ENCODE measurements around the gene CDON. TPM values are rescaled to one million over a fixed set of nuclear protein-coding genes. Genes with fewer than 3 reads are reported as not detected.

CDON gene
- total RNA-seq, 1 donor from 2014 or later = 7.4 TPM

DNA sequence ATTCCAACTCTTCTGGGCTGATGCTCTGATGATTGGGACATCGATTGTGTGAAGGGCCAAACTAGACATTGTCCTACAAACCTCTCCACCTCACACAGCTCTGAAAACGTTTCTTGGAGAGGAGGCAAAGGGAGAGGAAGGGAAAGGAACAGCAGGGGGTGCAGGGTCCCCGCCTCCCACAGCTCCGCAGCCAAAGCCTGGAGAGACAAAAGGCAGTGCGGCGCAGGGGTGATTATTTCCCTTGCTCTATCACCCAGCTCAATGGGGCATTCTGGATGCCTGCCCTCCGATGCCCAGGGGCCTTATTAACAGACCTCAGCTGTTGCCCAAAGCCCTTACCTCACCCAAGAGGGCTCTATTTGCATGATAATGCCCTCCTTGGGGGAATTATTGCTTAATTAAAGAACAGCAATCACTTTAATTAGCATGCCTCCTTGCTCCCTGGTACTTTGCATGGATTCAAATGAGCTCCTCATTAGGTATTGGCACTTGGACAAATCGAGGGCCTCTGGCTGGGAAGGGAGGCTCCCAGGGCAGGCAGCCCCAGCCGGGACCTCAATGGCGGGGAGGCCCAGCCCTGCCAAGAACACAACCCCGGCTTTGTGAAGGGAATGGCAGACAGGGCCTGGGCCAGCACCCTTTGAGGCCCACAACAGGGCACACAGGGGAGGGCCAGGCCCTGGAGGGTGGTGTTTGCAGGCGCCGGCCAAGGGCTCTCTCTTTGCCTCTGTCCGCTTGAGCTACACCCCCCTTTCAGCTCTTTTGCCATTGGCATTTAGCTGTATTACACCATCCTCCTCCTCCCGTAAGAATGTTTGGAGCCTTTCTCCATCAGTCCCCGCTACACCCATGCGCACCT lies 19.8 kb upstream of the CDON start:
- no peak for DNase-seq (ENCODE audit: low spot score)

DNA sequence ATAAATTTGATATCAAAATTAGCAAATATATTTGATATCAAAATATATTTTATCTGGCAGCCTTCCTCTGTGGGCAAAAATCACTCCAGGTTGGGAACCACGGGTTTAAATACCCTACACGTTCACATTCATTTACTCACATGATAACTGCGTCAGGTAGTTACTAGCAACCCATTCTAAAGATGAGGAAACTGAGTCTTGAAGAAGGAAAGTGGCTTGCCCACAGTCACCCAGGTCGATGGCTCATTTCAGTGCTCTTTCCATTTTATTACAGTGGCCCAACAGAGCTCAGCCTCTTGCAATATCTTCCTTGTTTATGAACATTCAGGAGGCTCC lies 19.2 kb upstream of the CDON start:
- no peak for DNase-seq (ENCODE audit: low spot score)

DNA sequence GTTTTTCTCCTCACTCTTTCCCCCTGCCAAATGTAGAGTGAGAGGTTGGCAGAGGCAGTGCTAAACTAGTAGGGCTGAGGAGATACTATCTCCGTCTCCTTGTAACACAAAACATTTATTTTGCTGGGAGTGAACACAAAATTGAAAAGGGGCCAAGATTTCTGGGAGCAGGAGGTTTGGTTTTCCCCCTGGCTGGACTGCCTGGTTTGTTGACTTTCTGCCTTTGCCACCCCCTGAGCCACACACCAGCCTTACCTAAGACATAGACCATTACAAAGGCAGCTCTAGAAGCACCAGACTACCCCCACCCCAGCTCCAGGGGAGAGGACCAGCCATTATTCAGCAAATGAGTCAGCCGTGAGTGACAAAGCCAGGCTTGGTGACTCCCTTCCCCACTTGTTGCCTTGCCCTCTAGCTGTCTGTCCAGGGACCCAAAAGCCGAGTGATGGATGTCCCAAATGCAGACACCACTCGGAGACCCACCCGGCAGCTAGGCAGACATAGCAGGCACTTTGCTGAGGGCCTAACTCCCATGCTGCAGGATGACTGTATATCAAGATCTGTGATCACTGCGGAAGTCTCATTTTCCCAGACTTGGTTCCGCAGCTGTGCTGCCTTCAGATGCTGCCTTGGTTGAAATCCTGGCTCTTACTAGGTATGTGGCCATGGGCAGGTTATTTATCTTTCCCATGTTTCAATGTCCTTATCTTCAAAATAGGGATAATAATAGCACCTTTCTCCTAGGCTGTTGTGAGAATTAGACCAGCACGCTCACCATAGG lies 17.7 kb upstream of the CDON start:
- DNase-seq (ENCODE audit: low spot score) = no peak

DNA sequence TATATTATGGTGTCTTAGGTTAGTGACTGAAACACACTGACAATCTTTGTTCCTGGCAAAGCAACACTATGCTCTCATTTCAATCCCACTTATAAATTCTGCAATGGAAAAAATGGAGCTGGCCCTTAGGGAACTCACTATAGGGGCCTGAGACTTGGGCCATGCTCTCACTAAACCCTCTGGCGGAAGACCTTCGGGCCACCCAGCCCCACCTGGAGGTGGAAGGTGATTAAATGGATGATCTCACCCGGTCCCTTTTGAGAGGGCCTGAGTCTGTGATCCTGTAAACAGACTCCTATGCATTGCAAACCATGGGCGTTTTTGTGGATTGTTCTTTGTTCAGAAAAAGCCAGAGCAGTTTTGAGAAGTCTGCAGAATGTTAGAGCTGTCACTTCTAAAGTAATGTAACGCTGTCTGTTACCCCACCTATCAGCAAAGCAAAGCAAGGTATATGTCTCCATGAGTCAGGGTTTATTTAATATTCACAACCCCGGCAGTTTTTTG lies 17.0 kb upstream of the CDON start:
- no peak for DNase-seq (ENCODE audit: low spot score)

DNA sequence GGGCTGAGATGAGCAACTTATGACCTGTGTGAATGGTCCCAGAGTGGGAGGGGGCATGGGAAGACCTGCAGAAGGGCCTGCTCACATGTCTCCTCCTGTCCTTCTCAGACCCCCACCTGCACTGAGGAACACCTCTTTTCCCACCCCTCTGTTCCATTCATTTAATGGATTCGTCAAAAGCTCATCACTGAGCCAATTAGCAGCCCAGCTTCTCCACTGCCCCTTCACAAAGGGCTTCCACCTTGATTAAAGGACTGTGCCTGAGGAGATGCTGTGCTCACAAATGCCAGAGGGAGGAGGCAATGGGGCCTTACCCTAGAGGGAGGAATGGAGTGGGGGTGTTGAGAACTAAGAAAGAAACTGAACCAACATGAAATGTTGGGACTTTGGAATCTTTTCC lies 14.0 kb upstream of the CDON start:
- DNase-seq (ENCODE audit: low spot score) = no peak

DNA sequence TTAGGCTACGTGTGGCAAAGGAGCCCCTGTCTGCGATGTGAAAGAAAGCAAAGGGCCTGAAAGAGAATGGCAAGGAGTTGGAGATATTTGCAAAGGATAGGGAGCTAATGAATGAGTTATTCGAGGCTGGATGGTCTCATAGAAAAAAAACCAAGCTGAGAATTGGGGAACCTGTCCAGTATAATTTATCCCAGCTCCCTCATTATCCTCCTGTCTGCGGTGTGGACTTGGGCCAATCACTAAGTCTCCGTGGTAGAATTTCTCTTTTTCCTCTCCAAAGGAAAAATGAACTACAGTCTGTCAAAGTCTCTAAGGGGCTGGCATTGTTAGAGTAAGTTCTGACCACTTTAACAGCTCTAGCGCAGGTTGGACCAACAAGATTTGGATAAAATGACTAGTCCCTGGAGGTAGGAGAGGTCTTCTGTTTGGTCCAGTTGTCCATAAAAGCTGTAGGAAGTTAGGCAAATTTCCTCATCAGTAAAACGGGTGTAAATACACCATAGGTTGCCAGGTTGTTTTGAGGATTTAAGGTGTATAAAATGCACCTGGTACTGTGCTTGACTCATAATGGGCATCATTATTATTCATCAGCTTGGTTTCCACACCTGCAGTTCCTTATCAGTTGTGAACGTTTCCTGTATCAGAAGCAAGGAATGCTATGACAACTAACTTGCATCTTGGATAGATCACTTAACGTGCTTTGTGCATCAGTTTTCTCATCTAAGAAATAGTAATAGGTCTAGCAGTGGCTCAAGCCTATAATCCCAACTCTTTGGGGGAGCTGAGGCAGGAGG lies 10.3 kb upstream of the CDON start:
- no peak for DNase-seq (ENCODE audit: low spot score)

DNA sequence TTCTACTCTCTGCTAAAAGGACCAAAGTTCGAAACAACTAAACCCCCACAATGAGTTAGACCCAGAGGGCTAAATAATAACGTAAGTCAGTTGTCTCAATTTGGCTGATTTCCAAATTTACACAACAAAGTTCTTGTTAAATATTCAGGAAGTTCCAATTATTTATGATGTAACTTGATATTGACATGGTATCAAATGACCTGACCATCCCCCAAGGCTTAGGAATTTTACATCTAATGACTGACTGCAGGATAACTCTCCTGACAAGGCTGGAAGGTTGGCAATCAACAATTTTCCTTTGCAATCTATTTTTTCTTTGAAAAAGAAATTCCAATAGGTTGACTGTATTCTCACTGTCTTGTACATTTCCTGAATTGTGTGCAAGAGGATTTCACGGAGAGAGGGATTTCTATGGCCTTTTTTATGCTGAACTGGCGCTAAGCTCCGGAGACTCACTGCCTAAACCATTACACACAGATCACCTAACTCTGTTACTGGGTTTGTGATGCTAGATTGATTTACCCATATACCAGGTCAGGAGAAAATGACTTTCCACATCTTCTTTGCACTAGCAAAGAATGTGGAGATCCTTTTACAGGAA lies 9.6 kb upstream of the CDON start:
- no peak for DNase-seq (ENCODE audit: low spot score)

DNA sequence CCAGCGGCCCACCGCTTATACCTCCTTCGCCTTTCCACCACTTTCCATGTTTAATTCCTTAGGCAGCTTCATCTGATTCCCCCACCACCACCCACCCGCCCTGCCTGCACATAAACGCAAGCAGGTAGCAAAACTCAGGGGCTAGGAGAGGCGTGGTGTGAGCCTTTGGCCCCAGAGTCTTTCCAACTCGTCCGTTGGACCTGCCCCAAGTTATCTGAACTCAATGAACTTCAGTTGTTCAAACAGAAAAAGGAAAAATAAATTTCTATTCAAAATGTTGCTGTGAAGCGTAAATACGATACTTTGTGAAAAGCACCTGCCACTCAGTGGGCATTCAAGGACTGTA lies 814 bp upstream of the CDON start:
- DNase-seq (ENCODE audit: low spot score) = no peak

DNA sequence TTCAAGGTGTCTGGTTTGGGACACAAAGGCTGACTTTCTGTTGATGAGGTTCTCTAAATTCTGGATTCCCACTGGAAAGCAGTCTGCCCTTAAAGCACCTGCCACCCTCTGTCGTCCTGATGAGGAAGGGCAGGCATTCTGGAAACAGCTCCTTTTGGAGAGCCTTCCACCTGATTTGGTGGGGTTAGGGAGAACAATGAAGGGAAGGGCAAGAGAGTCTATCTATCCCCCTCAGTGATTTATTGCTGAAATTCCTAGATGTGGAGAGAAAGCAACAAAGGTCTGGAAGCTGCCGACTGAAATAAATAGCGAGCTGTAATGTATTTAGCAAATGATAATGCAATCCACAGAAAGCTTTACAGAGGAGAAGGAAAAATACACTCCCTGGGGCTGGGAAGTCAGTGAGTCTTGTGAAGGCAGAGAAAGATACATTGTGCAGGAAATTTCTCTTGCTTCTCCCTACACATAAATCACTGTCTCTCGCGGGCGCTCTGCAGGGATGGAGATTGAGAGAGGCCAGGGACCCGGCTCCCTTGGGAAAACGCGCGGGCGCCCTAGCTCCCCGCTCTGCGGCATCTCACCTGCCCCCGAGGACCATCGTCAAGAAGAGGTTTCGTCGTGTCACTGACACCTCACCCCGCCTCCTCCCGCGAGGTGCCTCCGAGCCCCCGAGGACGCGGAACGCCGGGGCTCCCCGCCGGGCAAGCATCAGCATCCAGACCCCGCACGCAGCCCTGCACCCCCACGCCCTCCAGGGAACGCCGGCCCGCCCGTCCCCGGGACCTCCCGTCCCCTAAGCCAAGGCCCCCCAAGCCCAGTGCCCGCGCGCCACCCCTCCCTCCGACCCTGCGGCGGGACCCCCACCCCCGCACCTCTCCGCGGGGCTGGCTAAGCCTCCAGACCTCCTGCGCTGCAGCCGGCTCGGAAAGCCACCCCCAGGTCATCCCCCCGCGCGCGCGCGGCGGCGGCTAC lies 673 bp downstream of the CDON start:
- DNase-seq (ENCODE audit: low spot score) = peak; percentile 45

DNA sequence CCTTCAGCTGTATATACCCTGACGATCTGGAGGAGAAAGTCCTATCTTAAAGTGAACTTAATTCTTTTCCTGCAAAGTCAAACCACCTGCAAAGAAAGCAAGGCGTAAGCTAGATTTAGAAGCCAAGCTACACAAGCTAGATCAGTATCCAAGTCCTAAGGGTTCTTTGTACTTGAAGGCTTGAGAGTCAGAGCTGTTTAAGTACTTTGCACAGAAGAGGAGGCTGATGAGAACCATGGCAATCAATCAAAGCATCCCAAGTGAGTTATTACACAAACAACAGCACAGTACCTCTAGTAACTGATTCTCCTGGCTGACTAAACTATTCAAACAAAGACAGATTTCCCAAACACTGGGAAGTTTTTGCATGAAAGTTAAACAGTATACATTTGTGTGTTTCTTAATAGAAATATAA lies 1.9 kb downstream of the CDON start:
- no peak for DNase-seq (ENCODE audit: low spot score)

DNA sequence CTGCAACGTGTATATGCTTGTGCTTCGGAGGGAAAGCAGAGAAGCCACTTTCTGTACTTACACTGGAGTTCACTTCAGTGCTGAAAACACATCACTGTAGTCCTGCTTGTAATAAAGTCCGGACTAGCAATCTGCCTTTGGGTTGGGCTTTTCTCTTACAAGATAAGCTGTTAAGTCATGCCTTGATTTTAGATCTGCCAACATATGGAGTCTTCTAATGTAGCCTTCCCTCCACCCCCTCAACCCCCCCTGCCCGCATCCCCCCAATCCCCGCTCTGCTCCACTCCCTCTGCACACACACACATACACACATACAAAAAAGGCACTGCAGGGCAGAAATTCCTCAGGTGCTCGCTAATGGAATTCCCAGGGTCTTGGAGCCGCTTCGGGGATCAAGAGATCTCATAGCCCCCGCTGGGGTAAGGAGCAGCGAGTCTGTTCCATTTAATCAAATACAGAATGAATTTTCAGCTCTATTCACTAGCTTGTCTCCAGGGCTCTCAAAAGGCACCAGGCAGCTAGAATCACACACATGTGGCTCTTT lies 3.4 kb downstream of the CDON start:
- DNase-seq (ENCODE audit: low spot score) = no peak

DNA sequence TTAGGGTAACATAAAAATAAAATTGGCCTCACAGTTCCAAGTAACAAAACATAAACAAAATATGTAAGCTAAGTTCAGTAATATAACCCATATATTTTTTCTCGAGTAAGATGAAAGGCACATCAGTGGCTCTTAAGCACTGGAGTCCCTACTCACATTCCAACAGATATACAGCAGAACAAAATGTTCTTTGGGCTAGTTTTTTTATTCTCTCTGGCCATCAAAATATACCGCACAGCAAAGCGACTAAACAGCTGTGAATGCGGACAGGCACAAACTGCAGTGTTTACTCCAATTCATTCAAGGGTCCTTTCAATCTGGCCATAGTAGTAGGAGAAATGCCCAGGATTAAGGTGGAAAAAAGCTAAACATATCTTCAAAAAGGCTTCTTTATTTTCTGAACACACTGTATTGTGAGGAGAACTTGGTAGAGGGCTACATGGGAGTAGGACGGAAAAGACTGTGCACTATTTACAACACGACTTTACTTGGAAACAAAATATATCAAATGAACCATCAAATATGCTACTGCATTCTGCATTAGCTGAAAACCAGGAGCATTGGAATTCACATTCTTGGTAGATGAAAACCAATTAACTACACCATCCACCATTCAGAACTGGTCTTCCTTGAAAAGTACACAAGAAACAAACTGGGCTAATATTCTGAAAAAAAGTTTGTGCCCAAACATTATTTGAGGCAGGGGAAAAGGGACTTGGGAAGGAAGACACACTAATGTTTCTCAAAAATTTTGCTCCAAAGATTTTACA lies 4.4 kb downstream of the CDON start:
- no peak for DNase-seq (ENCODE audit: low spot score)

DNA sequence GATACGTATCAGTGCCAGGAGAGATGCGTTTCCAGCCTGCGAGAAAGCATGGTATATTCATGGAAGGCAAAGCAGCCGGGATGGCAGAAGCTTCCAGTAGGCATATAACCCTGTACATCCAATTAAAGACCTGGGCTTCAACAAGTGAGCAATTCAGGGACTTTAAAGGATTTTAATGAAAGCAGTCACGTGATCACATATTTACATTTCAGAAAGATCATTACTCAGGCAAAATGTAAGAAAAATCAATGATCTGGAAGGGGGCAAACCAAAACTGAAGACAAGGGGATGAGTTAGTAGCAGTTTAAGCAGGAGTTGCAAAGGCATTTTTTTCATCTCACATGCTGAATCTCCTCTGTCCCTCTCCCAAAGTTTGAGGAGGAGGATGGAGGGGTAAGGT lies 7.8 kb downstream of the CDON start:
- DNase-seq (ENCODE audit: low spot score) = no peak

DNA sequence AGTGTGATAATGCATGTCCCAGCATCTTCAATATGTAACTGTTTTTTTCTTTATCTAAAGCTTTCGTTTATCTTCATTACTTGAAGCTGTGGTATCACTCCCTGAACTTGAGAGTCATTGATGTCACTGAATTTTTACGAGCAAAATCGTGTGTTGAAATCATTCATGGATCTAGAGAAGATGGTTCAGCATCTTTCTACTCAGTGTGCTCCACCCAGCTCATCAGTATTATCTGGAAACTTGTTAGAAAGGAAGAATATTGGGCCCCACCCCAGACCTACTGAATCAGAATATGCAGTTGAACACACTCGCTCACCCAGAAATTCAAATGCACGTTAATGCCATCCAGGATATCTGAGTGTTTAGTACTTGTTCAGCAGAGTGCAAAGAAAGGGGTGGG lies 8.3 kb downstream of the CDON start:
- DNase-seq (ENCODE audit: low spot score) = no peak

DNA sequence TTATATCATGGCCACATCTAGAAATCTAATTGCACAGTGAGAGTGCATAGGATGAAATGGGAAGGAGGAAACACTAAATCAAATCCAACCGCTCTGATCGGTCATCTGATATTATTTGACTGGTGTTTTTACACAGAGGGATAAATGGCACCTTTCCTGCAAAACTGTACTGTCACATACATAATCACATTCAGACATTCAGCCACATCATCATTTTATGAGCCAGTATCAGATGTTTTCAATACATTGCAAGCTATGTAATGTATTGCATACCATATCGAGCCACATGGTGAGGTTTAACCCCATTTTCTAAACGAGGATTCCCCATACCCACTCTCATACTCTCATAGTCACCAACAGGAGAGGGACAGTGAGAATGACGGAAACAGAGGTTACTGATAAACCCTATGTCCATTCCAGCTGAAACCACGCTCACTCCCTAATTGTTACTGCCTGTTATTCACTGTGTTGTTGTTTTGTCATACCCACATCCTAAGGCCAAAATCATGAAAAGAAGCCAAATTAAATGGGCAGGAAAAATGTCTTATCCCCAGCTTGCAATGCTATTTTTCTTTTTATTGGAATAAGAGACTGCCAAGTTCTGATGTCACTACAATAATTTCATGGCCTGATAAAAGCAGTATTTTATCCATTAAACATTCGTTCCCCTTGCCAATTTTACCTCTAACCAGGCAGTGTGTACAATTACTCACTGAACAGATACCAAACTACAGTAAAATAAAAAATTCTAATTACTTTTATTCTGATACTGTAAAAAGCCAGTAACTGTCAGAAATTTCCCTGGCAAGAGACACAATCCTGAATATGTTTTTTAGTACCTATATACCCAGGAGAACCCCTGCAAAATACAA lies 9.0 kb downstream of the CDON start:
- no peak for DNase-seq (ENCODE audit: low spot score)

DNA sequence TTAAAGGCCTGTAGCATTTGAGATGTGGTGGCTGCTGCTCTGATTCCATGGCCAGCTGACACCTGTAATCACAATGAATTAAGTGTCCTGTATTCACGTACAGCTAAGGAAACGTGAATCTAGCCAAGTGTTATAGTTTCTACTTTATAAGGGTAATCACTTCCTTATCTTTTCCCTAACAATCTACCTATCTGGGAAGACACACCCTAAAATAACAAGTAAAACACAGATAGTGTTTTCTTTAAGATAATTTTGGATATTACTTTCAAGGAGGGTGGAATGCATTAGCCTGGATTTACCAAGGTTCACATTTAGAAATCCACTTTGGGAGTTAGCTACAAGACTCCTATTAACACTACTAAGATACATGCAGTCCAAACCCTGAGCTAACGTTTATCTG lies 11.5 kb downstream of the CDON start:
- no peak for DNase-seq (ENCODE audit: low spot score)

DNA sequence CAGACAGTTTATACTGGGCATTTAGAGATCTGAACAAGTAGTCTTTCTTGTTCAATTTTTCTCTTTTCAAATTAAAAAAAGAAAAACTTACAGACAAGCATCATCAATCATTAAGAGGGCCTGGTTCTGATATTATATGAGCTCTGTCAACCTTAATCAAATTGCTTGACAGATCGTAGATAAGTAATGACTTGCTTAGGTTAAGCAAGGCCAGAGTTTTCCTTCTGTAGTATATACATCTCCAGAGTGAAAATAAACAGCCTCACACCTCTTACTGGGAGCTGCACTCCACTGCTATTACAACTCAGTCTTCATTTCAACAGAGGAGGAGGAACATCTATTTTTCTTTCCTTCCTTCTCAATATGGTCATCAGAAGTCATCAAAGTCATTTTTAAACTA lies 13.5 kb downstream of the CDON start:
- DNase-seq (ENCODE audit: low spot score) = no peak

DNA sequence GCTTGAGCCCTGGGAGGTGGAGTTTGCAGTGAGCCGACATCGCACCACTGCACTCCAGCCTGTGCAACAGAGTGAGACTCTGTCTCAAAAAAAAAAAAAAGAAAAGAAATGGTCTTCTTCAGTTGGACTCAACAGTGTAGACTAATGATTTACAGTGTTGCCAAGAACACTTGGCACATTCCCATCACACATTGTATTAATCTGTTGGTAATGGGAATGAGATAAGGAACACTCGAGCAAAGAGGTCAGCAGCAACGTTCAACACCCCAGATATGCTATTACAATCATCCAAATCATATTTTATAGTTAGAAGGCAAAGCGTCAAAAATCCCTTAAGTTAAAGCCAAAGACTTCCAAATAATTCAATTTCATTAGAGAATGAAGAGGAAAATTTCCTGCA lies 14.5 kb downstream of the CDON start:
- no peak for DNase-seq (ENCODE audit: low spot score)
